Gastrocnemius medialis (tissue), 4 donors: Measurements from ENCODE around the gene SGTA.

ENCODE experiments used
- POLR2A ChIP-seq, 2 donors: fragments of 450-650 bp; IDR thresholded peaks; one replicate each; pipeline ENCODE4 v1.6.1; 2017; ENCODE audit warnings: antibody characterized with exemption in 2 of 2, mild to moderate bottlenecking in 2 of 2, moderate library complexity in 2 of 2
- TF ChIP-seq, protein P1 (sequence below), 5 experiments: fragments of 450-650 bp in 3 of 5; fragments of 200-600 bp in 2 of 5; sonication (generic) in 2 of 5; IDR thresholded peaks in 4 of 5; conservative IDR thresholded peaks in 1 of 5; 1 replicate in 4 of 5; 2 replicates in 1 of 5; pipeline ENCODE4 v1.5.1; 2016 to 2019; ENCODE audit warnings: antibody characterized with exemption in 5 of 5, mild to moderate bottlenecking in 3 of 5, moderate library complexity in 3 of 5

DNA sequence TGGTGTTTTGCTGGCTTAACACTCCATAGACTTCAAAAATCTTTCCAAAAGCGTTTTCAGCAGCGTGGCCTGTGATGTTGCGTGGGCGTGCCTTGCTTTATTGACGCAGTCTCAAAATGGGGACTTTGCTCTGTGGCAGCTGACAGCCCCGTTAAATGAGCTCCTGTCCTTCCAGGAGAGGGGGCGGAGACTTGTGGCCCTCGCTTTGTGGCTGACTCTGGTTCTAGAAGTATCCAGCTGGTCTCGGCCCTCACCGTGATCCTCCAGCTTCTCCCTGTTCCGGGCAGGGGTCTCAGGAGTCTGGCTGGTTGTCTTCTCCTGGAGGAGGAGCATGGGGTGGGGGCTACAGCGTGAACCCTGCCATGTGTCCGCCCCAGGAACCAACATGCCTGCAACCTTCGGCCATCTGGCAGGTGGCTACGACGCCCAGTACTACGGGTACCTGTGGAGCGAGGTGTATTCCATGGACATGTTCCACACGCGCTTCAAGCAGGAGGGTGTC is 28.2 kb upstream of the SGTA start:
- TF ChIP-seq, protein P1, sequence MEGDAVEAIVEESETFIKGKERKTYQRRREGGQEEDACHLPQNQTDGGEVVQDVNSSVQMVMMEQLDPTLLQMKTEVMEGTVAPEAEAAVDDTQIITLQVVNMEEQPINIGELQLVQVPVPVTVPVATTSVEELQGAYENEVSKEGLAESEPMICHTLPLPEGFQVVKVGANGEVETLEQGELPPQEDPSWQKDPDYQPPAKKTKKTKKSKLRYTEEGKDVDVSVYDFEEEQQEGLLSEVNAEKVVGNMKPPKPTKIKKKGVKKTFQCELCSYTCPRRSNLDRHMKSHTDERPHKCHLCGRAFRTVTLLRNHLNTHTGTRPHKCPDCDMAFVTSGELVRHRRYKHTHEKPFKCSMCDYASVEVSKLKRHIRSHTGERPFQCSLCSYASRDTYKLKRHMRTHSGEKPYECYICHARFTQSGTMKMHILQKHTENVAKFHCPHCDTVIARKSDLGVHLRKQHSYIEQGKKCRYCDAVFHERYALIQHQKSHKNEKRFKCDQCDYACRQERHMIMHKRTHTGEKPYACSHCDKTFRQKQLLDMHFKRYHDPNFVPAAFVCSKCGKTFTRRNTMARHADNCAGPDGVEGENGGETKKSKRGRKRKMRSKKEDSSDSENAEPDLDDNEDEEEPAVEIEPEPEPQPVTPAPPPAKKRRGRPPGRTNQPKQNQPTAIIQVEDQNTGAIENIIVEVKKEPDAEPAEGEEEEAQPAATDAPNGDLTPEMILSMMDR (IDR thresholded peaks at IDR 0.05 in 4 of 5, conservative IDR thresholded peaks at IDR 0.05 in 1 of 5) = no peak
- TF ChIP-seq POLR2A (IDR thresholded peaks at IDR 0.05) = no peak
